A549 (cell line): ENCODE results near the gene BNC2.

Experiments used
- CTCF ChIP-seq: fragments of >200 bp; sonication (Bioruptor Twin); formaldehyde crosslinking; IDR thresholded peaks from 3 replicates; pipeline ENCODE4 v1.5.1; 2016
- EP300 ChIP-seq, 2 experiments: fragments of >200 bp; sonication (Bioruptor Twin); formaldehyde crosslinking; IDR thresholded peaks; 2 replicates in 1 of 2; 3 replicates in 1 of 2; pipeline ENCODE4 v1.6.1; 2016 to 2017
- GATA3 ChIP-seq: IDR thresholded peaks from 2 replicates; pipeline ENCODE4 v1.6.1; 2012; ENCODE audit warnings: borderline replicate concordance
- MAX ChIP-seq: IDR thresholded peaks from 2 replicates; pipeline ENCODE4 v1.6.1; 2012
- POLR2A ChIP-seq: IDR thresholded peaks from 2 replicates; pipeline ENCODE4 v1.6.1; 2012; ENCODE audit warnings: mild to moderate bottlenecking, low read length
- TF ChIP-seq, protein P1 (sequence below): fragments of 200-600 bp; sonication (generic); IDR thresholded peaks from 2 replicates; pipeline ENCODE4 v1.6.1; 2016; ENCODE audit warnings: antibody characterized with exemption, mild to moderate bottlenecking, moderate library complexity

GRCh38 chr9:16610538-16610937, 259.9 kb downstream of the BNC2 start:
- TF ChIP-seq GATA3 (no peak), POLR2A (no peak), EP300 (IDR thresholded peaks at IDR 0.05) (no peak), CTCF (no peak), MAX (no peak)
- TF ChIP-seq, protein P1, sequence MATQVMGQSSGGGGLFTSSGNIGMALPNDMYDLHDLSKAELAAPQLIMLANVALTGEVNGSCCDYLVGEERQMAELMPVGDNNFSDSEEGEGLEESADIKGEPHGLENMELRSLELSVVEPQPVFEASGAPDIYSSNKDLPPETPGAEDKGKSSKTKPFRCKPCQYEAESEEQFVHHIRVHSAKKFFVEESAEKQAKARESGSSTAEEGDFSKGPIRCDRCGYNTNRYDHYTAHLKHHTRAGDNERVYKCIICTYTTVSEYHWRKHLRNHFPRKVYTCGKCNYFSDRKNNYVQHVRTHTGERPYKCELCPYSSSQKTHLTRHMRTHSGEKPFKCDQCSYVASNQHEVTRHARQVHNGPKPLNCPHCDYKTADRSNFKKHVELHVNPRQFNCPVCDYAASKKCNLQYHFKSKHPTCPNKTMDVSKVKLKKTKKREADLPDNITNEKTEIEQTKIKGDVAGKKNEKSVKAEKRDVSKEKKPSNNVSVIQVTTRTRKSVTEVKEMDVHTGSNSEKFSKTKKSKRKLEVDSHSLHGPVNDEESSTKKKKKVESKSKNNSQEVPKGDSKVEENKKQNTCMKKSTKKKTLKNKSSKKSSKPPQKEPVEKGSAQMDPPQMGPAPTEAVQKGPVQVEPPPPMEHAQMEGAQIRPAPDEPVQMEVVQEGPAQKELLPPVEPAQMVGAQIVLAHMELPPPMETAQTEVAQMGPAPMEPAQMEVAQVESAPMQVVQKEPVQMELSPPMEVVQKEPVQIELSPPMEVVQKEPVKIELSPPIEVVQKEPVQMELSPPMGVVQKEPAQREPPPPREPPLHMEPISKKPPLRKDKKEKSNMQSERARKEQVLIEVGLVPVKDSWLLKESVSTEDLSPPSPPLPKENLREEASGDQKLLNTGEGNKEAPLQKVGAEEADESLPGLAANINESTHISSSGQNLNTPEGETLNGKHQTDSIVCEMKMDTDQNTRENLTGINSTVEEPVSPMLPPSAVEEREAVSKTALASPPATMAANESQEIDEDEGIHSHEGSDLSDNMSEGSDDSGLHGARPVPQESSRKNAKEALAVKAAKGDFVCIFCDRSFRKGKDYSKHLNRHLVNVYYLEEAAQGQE: no peak
